HK-2 (cell line): ENCODE results near the gene CCDC24.

Source experiments
- DNase-seq: peaks from one replicate; pipeline ENCODE4 v3.0.0-alpha.2; 2018; ENCODE audit not compliant: unreplicated experiment

Gene CCDC24

GRCh38 chr1:43963006-43963405 is 28.4 kb upstream of the CCDC24 start:
- no peak for DNase-seq

- DNase-seq = no peak
Observed at GRCh38 chr1:43963890-43964289, 27.5 kb upstream of the CCDC24 start.

- no peak for DNase-seq
Observed at GRCh38 chr1:43965316-43965715, 26.1 kb upstream of the CCDC24 start.

GRCh38 chr1:43968348-43968948 is 23.0 kb upstream of the CCDC24 start:
- peak; percentile 50 for DNase-seq

GRCh38 chr1:43969416-43969745 is 22.0 kb upstream of the CCDC24 start:
- DNase-seq = no peak

- peak; percentile 97 for DNase-seq
Observed at GRCh38 chr1:43969746-43970466, 21.5 kb upstream of the CCDC24 start, which contains the start of gene DPH2. DPH2 (plus strand) TSS chr1:43970010; CDS start chr1:43970176, 166 bp downstream.

GRCh38 chr1:43970502-43970901 is 20.9 kb upstream of the CCDC24 start:
- DNase-seq = no peak

- DNase-seq = no peak
Observed at GRCh38 chr1:43970911-43971310, 20.5 kb upstream of the CCDC24 start.

- DNase-seq = no peak
Observed at GRCh38 chr1:43971336-43971980, 19.9 kb upstream of the CCDC24 start.

GRCh38 chr1:43973981-43974442 is 17.4 kb upstream of the CCDC24 start:
- no peak for DNase-seq

GRCh38 chr1:43974443-43975248 is 16.8 kb upstream of the CCDC24 start, which contains the start of gene ATP6V0B:
ATP6V0B (plus strand) TSS chr1:43974960; CDS start chr1:43975041, 81 bp downstream.
- peak; percentile 96 for DNase-seq

GRCh38 chr1:43975249-43975961 is 16.0 kb upstream of the CCDC24 start:
- peak; percentile 39 for DNase-seq

GRCh38 chr1:43976045-43976444 is 15.4 kb upstream of the CCDC24 start:
- DNase-seq = no peak

GRCh38 chr1:43976890-43977289 is 14.5 kb upstream of the CCDC24 start:
- DNase-seq = no peak

- no peak for DNase-seq
Observed at GRCh38 chr1:43977376-43978263, 13.8 kb upstream of the CCDC24 start.

GRCh38 chr1:43978264-43978550 is 13.2 kb upstream of the CCDC24 start:
- no peak for DNase-seq

- DNase-seq = peak; percentile 44
Observed at GRCh38 chr1:43978551-43979260, 12.7 kb upstream of the CCDC24 start, which contains the start of gene B4GALT2. B4GALT2 (plus strand) TSS chr1:43979210; CDS start chr1:43981161, 1,951 bp downstream.

- no peak for DNase-seq
Observed at GRCh38 chr1:43979261-43979527, 12.2 kb upstream of the CCDC24 start.

GRCh38 chr1:43979528-43980254 is 11.7 kb upstream of the CCDC24 start:
- DNase-seq = peak; percentile 68
